ENCODE results near the gene CTIF.

CTIF gene

DNA sequence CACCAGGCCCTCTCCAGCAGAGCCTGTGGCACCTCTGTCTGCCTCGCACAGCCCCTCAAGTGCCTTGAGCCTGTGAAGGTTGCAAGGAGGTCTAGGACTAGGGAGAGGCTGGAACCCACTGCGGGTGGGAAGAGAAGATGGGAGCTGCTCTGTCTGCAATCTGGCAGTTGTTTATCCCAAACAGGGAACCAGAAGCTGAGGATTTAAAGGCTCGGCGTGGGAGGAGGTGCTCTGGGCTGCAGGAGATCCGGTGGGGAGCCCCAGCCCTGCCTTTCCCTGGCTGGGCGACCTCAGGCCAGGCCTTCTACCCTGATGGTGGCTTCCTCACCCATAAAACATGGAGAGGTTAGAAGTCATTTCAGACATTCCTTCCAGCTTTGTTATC is 237.8 kb downstream of the CTIF start:
- H3K4me1 ChIP-seq (ENCODE audit: control insufficient read depth, insufficient read depth, low read length), result peaks cover 43% of the 10 kb centered on the region
- no peaks in the 10 kb centered on the region for H3K27me3 ChIP-seq (ENCODE audit: control insufficient read depth in 1 of 2, insufficient read depth in 2 of 2, low read length in 2 of 2)
- H3K9ac ChIP-seq (ENCODE audit: low read length in 2 of 2), result no peak overlapping the region
- H3K9me3 ChIP-seq (ENCODE audit: control insufficient read depth in 2 of 2, low read length in 2 of 2), result no peaks in the 10 kb centered on the region
- H3K27ac ChIP-seq (ENCODE audit: low read length), result no peak overlapping the region
- peaks cover 0 to 3% of the 10 kb centered on the region in 2 donors for H3K36me3 ChIP-seq (ENCODE audit: control insufficient read depth in 2 of 2, insufficient read depth in 2 of 2, low read length in 2 of 2)
- H3K4me3 ChIP-seq (ENCODE audit: low read length in 2 of 2), result no peak overlapping the region

DNA sequence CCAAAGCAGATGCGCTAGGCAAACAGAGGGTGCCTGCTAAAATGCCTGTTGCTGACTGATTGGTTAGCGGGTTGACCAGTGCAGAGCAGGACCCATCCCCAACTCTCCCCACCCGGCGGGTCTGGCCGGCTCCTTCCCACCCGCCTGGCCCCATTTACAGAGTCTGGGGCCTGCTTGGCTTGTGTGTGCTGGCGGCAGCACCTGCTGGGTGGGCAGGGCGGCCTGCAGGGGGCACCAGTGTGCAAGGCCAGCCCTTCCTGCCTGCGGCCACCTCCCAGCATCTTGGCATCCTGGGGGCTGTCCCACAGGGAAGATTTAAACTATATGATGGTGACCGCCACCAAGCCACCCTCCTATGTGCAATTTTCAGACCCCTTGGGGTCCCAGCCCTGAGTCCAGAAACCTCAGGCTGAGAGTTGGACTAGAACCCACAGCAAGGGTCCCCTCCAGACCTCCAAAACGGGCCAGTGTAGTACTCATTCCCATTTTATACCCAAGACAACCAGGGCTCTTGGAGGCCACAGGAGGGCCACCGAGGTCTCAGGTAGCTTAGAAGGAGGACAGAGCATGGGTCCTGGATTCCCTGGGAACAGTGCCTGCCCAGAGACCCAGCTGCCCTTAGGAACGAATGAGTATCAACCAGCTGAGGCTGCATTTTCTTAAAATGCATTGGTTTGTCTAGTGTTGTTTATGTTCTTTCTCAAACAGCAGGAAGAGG is 238.4 kb downstream of the CTIF start:
- H3K4me3 ChIP-seq (ENCODE audit: low read length in 2 of 2), result no peak overlapping the region
- no peak overlapping the region for H3K27ac ChIP-seq (ENCODE audit: low read length)

DNA sequence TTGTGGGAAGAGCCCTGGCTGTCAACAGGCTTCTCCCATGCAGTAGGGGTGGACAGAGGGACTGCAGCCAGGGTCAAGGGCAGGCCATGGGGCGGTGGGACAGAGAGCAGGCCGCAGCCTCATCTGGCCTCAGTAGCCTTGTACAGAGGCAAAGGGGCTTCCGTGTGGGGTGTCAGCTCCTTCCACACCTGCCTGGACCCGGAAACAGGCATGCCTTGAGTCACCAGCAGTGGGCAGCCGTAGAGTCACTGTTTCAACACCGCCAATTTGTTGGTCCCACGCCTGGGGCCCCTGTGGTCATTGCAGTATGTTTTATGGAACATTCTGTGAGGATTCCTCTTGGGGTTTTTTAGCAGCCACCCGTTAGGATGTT is 238.9 kb downstream of the CTIF start:
- Histone ChIP-seq H3K36me3 (ENCODE audit: control insufficient read depth in 2 of 2, insufficient read depth in 2 of 2, low read length in 2 of 2) (peaks cover 0 to 3% of the 10 kb centered on the region in 2 donors), H3K27ac (ENCODE audit: low read length) (no peak overlapping the region), H3K4me3 (ENCODE audit: low read length in 2 of 2) (no peak overlapping the region), H3K27me3 (ENCODE audit: control insufficient read depth in 1 of 2, insufficient read depth in 2 of 2, low read length in 2 of 2) (no peaks in the 10 kb centered on the region), H3K4me1 (ENCODE audit: control insufficient read depth, insufficient read depth, low read length) (peaks cover 51% of the 10 kb centered on the region), H3K9me3 (ENCODE audit: control insufficient read depth in 2 of 2, low read length in 2 of 2) (no peaks in the 10 kb centered on the region), H3K9ac (ENCODE audit: low read length in 2 of 2) (no peak overlapping the region)

More for the DNA sequence above, 238.4 kb downstream of the CTIF start:
- Histone ChIP-seq H3K27me3 (ENCODE audit: control insufficient read depth in 1 of 2, insufficient read depth in 2 of 2, low read length in 2 of 2) (no peaks in the 10 kb centered on the region), H3K4me1 (ENCODE audit: control insufficient read depth, insufficient read depth, low read length) (peaks cover 46% of the 10 kb centered on the region), H3K36me3 (ENCODE audit: control insufficient read depth in 2 of 2, insufficient read depth in 2 of 2, low read length in 2 of 2) (peaks cover 0 to 3% of the 10 kb centered on the region in 2 donors), H3K9me3 (ENCODE audit: control insufficient read depth in 2 of 2, low read length in 2 of 2) (no peaks in the 10 kb centered on the region), H3K9ac (ENCODE audit: low read length in 2 of 2) (no peak overlapping the region)

DNA sequence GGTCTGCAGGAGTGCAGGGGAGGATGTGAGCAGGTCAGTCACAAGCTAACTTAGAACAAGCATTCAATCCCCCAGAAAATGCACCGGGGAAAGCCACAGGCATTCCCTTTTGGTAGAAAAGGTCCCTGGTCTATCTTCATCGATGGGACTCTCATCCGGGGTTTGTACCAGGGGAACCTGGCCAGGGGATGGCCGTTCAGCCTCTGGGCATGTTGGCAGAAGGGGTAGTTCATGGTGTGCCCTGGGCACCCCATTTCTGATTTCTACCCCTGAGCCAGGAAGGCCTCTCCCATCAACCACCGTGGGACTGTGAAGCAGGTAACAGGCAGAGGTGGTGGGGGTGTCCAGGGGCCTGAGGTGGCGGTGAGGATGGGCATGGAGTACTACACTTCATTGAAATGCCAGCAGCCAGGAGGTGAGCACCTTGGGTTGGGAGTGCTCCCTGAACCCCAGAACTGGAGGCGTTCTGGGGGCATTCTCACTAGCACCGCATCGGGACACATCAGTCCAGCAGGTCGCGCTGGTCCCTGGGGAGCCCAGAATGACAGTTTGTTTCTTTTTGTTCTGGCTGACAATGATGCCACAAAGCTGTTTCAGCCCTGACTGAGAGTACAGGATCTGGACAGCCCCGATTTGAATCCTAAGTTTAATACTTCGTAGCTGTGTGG is 239.6 kb downstream of the CTIF start:
- Histone ChIP-seq H3K9me3 (ENCODE audit: control insufficient read depth in 2 of 2, low read length in 2 of 2) (no peaks in the 10 kb centered on the region), H3K36me3 (ENCODE audit: control insufficient read depth in 2 of 2, insufficient read depth in 2 of 2, low read length in 2 of 2) (peaks cover 0 to 3% of the 10 kb centered on the region in 2 donors), H3K27me3 (ENCODE audit: control insufficient read depth in 1 of 2, insufficient read depth in 2 of 2, low read length in 2 of 2) (no peaks in the 10 kb centered on the region), H3K4me3 (ENCODE audit: low read length in 2 of 2) (no peak overlapping the region), H3K27ac (ENCODE audit: low read length) (peak overlapping the region; percentile 80), H3K4me1 (ENCODE audit: control insufficient read depth, insufficient read depth, low read length) (peaks cover 56% of the 10 kb centered on the region), H3K9ac (ENCODE audit: low read length in 2 of 2) (no peak overlapping the region)

DNA sequence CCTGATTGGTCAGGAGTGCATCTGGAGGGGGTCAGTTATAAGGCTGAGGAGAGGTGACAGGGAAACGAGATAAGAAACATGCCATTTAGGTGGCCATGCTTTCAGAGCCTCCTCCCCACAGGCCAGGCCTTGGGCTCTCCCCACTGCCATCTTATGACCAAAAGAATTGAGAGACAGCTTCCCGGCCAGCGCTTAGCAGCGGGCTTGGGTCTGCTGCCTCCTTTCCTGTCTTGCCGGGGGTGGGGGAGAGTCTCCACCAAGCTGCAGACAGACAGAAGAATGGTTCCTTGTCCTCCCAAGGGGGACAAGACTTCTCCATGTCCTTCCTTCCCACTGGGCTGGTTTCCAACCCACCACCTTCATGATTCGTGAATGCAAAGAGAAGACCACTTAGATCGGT is 240.6 kb downstream of the CTIF start:
- peaks cover 56% of the 10 kb centered on the region for H3K4me1 ChIP-seq (ENCODE audit: control insufficient read depth, insufficient read depth, low read length)
- H3K27ac ChIP-seq (ENCODE audit: low read length), result peak overlapping the region; percentile 80
- H3K9ac ChIP-seq (ENCODE audit: low read length in 2 of 2), result no peak overlapping the region
- no peaks in the 10 kb centered on the region for H3K9me3 ChIP-seq (ENCODE audit: control insufficient read depth in 2 of 2, low read length in 2 of 2)
- no peak overlapping the region for H3K4me3 ChIP-seq (ENCODE audit: low read length in 2 of 2)
- no peaks in the 10 kb centered on the region for H3K27me3 ChIP-seq (ENCODE audit: control insufficient read depth in 1 of 2, insufficient read depth in 2 of 2, low read length in 2 of 2)
- peaks cover 3 to 8% of the 10 kb centered on the region in 2 donors for H3K36me3 ChIP-seq (ENCODE audit: control insufficient read depth in 2 of 2, insufficient read depth in 2 of 2, low read length in 2 of 2)

DNA sequence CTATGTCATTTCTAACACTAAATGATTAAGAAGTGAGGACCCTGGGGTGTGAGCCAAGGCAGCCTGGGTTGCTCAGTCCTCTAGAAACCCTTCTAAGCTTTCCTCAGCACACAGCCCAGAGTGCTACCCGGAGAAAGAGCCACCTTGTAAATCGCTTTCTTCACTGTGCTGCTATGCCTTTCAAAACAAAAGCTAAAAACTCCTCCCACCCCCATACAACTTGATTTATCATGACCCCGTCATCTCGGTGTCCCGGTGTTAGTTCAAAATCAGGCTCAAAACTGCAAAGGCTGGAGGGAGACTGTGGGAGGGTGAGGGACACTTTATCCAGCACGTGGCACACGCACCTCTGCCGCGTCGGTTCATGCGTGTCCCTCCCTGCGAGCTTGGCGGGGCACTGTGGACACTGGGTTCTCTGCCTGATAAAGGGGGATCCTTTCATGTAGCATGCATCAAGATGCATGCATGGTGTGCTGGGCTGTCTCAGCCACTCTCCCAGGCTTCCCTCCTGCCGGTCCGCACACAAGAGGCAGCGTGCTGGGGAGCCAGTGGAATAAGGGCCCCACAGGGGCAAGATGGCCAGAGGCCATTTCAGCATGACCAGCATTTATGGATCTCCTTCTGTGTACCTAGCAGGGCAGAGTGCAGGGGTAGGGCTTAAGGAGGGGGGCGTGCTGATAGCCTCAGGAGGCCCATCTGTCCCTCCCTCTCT is 241.5 kb downstream of the CTIF start:
- peak overlapping the region; percentile 80 for H3K27ac ChIP-seq (ENCODE audit: low read length)
- peak overlapping the region in 1 of 2 donors; percentile 54 for H3K4me3 ChIP-seq (ENCODE audit: low read length in 2 of 2)
- H3K27me3 ChIP-seq (ENCODE audit: control insufficient read depth in 1 of 2, insufficient read depth in 2 of 2, low read length in 2 of 2), result no peaks in the 10 kb centered on the region
- peak overlapping the region in 1 of 2 donors; percentile 29 for H3K9ac ChIP-seq (ENCODE audit: low read length in 2 of 2)
- H3K4me1 ChIP-seq (ENCODE audit: control insufficient read depth, insufficient read depth, low read length), result peaks cover 56% of the 10 kb centered on the region
- peaks cover 3 to 11% of the 10 kb centered on the region in 2 donors for H3K36me3 ChIP-seq (ENCODE audit: control insufficient read depth in 2 of 2, insufficient read depth in 2 of 2, low read length in 2 of 2)
- no peaks in the 10 kb centered on the region for H3K9me3 ChIP-seq (ENCODE audit: control insufficient read depth in 2 of 2, low read length in 2 of 2)

DNA sequence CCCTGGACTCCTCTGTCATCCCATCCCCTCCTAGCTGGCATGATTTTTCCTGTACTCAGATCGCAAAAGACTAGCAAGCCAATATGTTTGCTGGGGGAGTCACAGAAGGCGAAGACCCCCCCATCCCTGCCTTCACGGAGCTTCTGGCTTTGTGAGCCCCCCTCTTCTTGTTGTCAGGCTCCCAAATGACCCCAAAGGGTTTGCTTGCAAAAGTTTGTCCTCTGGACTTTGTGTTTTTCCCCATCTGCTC is 242.0 kb downstream of the CTIF start:
- peak overlapping the region; percentile 80 for H3K27ac ChIP-seq (ENCODE audit: low read length)
- H3K36me3 ChIP-seq (ENCODE audit: control insufficient read depth in 2 of 2, insufficient read depth in 2 of 2, low read length in 2 of 2), result peaks cover 3 to 15% of the 10 kb centered on the region in 2 donors
- H3K27me3 ChIP-seq (ENCODE audit: control insufficient read depth in 1 of 2, insufficient read depth in 2 of 2, low read length in 2 of 2), result no peaks in the 10 kb centered on the region
- H3K9me3 ChIP-seq (ENCODE audit: control insufficient read depth in 2 of 2, low read length in 2 of 2), result no peaks in the 10 kb centered on the region
- H3K4me3 ChIP-seq (ENCODE audit: low read length in 2 of 2), result peak overlapping the region; percentile 9 to 54
- no peak overlapping the region for H3K9ac ChIP-seq (ENCODE audit: low read length in 2 of 2)
- peaks cover 56% of the 10 kb centered on the region for H3K4me1 ChIP-seq (ENCODE audit: control insufficient read depth, insufficient read depth, low read length)

DNA sequence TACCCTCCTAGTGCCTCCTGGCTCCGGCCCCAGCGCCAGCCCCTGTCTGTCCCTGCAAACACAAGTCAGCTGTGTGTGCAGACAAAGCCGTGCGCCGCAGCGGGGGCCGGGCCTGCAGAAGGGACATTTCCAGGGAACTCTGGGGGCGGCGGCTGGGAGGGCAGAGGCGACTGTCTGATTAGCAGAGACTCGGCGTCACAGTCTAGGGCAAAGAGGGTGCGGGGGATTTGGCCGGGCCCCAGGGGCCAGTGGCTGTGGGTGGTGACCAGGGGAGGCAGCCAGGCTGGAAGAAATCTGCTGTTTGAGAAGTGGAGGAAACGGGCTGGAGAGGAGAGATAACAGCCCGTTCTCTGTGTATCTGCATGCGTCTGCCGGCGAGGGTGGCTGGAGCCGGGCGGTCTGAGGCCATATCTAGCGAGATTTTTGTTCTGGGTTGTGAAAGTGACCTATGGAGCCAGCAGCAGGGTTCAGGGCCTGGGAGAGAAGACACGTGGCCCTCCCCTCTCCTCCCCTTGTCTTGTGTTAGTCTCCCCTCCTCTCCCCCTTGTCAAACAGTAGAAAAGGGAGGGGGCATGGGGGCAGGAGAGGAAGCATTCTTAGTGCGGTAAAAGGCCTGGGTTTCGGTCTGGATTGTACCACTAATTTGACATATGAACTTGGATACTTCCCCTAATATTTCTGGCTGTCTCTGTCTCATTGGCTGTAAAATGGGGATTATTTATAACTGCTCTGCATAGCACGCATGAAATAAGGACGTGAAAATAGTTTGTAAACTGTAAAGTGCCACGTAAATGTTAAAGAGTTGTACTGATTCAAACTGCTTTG is 242.5 kb downstream of the CTIF start:
- Histone ChIP-seq H3K27ac (ENCODE audit: low read length) (peak overlapping the region; percentile 80), H3K27me3 (ENCODE audit: control insufficient read depth in 1 of 2, insufficient read depth in 2 of 2, low read length in 2 of 2) (no peaks in the 10 kb centered on the region), H3K9ac (ENCODE audit: low read length in 2 of 2) (peak overlapping the region; percentile 33 to 60), H3K36me3 (ENCODE audit: control insufficient read depth in 2 of 2, insufficient read depth in 2 of 2, low read length in 2 of 2) (peaks cover 3 to 17% of the 10 kb centered on the region in 2 donors), H3K4me1 (ENCODE audit: control insufficient read depth, insufficient read depth, low read length) (peaks cover 55% of the 10 kb centered on the region), H3K9me3 (ENCODE audit: control insufficient read depth in 2 of 2, low read length in 2 of 2) (no peaks in the 10 kb centered on the region), H3K4me3 (ENCODE audit: low read length in 2 of 2) (peak overlapping the region; percentile 9 to 54)

DNA sequence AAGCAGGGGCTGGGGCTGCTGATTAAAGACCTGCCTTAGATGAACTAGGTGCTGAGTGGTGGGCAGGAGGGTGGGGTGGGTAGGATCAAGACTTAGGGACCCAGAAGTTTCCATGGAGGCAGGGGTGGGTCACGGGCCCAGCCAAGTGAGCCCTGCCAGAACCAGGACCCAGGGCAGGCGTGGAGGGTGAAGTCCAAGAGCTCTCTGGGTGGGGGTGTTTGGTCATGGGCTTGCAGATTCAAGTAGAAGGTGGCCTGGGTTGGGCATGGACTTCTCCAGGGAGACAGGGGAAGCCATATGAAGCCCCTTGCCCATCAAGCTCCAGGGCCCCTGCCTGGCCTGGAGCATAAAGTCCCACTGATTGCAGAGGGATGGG is 243.1 kb downstream of the CTIF start:
- Histone ChIP-seq H3K27ac (ENCODE audit: low read length) (peak overlapping the region; percentile 80), H3K27me3 (ENCODE audit: control insufficient read depth in 1 of 2, insufficient read depth in 2 of 2, low read length in 2 of 2) (no peaks in the 10 kb centered on the region), H3K9me3 (ENCODE audit: control insufficient read depth in 2 of 2, low read length in 2 of 2) (no peaks in the 10 kb centered on the region), H3K9ac (ENCODE audit: low read length in 2 of 2) (peak overlapping the region; percentile 13 to 33), H3K4me3 (ENCODE audit: low read length in 2 of 2) (peak overlapping the region; percentile 9 to 54), H3K36me3 (ENCODE audit: control insufficient read depth in 2 of 2, insufficient read depth in 2 of 2, low read length in 2 of 2) (peaks cover 3 to 17% of the 10 kb centered on the region in 2 donors), H3K4me1 (ENCODE audit: control insufficient read depth, insufficient read depth, low read length) (peaks cover 49% of the 10 kb centered on the region)

DNA sequence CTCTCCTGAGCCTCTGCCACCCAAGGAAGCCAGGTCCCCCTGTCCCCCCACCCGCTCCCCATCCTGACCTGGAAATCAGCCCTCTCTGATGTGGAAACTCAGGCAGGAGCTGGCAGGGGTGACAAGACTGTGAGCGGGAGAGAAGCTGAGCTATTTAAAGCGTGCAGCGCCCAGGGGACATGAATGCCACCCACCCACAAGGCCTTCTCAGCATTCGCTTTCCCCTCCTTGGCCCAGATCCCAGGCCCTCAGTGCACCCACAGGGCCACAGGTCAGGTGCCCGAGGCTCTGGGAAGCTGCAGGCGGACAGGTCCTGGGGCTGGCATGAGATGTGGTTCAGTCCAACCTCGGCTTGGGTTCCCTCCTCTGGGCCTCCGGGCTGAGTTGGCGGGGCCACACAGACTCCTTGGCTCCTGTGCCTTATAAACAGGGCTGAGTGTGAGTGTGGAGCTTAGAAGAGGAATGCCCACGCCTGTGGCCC is 243.6 kb downstream of the CTIF start:
- no peaks in the 10 kb centered on the region for H3K27me3 ChIP-seq (ENCODE audit: control insufficient read depth in 1 of 2, insufficient read depth in 2 of 2, low read length in 2 of 2)
- H3K4me1 ChIP-seq (ENCODE audit: control insufficient read depth, insufficient read depth, low read length), result peaks cover 44% of the 10 kb centered on the region
- peaks cover 3 to 17% of the 10 kb centered on the region in 2 donors for H3K36me3 ChIP-seq (ENCODE audit: control insufficient read depth in 2 of 2, insufficient read depth in 2 of 2, low read length in 2 of 2)
- peak overlapping the region in 1 of 2 donors; percentile 13 for H3K9ac ChIP-seq (ENCODE audit: low read length in 2 of 2)
- peak overlapping the region; percentile 80 for H3K27ac ChIP-seq (ENCODE audit: low read length)
- H3K9me3 ChIP-seq (ENCODE audit: control insufficient read depth in 2 of 2, low read length in 2 of 2), result no peaks in the 10 kb centered on the region
- peak overlapping the region; percentile 9 to 54 for H3K4me3 ChIP-seq (ENCODE audit: low read length in 2 of 2)

Measured in stomach smooth muscle (tissue), 2 donors.